ENCODE results near the gene MGA. TPM values are rescaled to one million over a fixed set of nuclear protein-coding genes. Genes with fewer than 3 reads are reported as not detected.

Gene MGA
- total and polyA plus RNA-seq, 2 donors (not counting 3 experiments of a cell fraction or from before 2014, with no cell fraction given): 4.1 to 36.5 TPM

DNA sequence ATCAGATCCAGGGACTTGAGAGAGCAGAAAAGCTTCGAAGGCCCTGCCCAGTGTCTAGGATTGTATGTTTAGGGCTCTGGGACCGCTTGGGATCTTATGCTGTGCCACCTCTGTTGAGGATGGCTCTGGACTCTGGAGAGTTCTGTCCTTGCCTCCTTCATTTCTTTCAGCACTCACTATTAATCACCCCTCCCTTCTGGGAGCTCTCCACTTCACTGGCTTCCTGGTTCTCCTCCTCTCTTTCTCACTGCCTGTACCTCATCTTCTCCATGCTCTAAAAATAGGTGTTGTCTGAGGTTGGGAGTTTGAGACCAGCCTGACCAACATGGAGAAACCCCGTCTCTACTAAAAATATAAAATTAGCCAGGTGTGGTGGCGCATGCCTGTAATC lies 131.3 kb downstream of the MGA start:
- TF ChIP-seq, protein P1, sequence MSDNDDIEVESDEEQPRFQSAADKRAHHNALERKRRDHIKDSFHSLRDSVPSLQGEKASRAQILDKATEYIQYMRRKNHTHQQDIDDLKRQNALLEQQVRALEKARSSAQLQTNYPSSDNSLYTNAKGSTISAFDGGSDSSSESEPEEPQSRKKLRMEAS (IDR thresholded peaks at IDR 0.05; ENCODE audit: insufficient read depth, insufficient read length): no peak
- TF ChIP-seq MYC (IDR thresholded peaks at IDR 0.05; ENCODE audit: low read depth, low read length): no peak
- no peak for TF ChIP-seq EZH2 (IDR thresholded peaks at IDR 0.05; ENCODE audit: borderline replicate concordance, low read depth, low read length, severe bottlenecking)
- no peak for TF ChIP-seq POLR2AphosphoS5 (IDR thresholded peaks at IDR 0.05; ENCODE audit: insufficient read depth, low read depth, low read length)
- no peak for TF ChIP-seq FOS (IDR thresholded peaks at IDR 0.05; ENCODE audit: borderline replicate concordance, insufficient read depth, low read length)
- TF ChIP-seq, protein P2, sequence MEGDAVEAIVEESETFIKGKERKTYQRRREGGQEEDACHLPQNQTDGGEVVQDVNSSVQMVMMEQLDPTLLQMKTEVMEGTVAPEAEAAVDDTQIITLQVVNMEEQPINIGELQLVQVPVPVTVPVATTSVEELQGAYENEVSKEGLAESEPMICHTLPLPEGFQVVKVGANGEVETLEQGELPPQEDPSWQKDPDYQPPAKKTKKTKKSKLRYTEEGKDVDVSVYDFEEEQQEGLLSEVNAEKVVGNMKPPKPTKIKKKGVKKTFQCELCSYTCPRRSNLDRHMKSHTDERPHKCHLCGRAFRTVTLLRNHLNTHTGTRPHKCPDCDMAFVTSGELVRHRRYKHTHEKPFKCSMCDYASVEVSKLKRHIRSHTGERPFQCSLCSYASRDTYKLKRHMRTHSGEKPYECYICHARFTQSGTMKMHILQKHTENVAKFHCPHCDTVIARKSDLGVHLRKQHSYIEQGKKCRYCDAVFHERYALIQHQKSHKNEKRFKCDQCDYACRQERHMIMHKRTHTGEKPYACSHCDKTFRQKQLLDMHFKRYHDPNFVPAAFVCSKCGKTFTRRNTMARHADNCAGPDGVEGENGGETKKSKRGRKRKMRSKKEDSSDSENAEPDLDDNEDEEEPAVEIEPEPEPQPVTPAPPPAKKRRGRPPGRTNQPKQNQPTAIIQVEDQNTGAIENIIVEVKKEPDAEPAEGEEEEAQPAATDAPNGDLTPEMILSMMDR (IDR thresholded peaks at IDR 0.05; ENCODE audit: extremely low read depth in 1 of 2, insufficient read depth in 1 of 2, low read depth in 1 of 2, low read length in 2 of 2): no peak
- no peak for TF ChIP-seq JUN (IDR thresholded peaks at IDR 0.05; ENCODE audit: borderline replicate concordance, insufficient read depth, insufficient read length, low read depth)
- no peak for FAIRE-seq

More for the DNA sequence above, 131.3 kb downstream of the MGA start:
- Histone ChIP-seq H3K4me2 (ENCODE audit: insufficient read depth, low read length) (peak overlapping the region; percentile 74), H3K36me3 (ENCODE audit: control insufficient read depth in 2 of 2, extremely low read depth in 1 of 2, insufficient read depth in 2 of 2, low read length in 2 of 2) (no peaks in the 10 kb centered on the region), H3K4me1 (ENCODE audit: control insufficient read depth, extremely low read depth, insufficient read depth, low read length) (peaks cover 59% of the 10 kb centered on the region), H4K20me1 (replicated peaks; ENCODE audit: control insufficient read depth, extremely low read depth, insufficient read depth, low read length) (no peaks in the 10 kb centered on the region), H3K79me2 (ENCODE audit: control insufficient read depth, insufficient read depth, low read length) (peaks cover 63% of the 10 kb centered on the region), H3K27ac (ENCODE audit: insufficient read depth, low read depth, low read length) (peak overlapping the region; percentile 93), H3K9me3 (replicated peaks; ENCODE audit: control insufficient read depth, insufficient read depth, low read length) (no peaks in the 10 kb centered on the region), H3K9me1 (replicated peaks; ENCODE audit: control insufficient read depth, extremely low read depth, insufficient read depth, low read length) (no peaks in the 10 kb centered on the region), H3K27me3 (ENCODE audit: control insufficient read depth in 2 of 2, insufficient read depth in 2 of 2, low read length in 2 of 2) (no peaks in the 10 kb centered on the region), H2AFZ (ENCODE audit: low read depth, low read length) (no peak overlapping the region), H3K9ac (replicated peaks; ENCODE audit: extremely low read depth, insufficient read depth, low read length) (peak overlapping the region; percentile 68), H3K4me3 (replicated peaks in 1 of 3; ENCODE audit: insufficient read depth in 1 of 3, low read depth in 1 of 3, low read length in 3 of 3) (no peak overlapping the region)
- ChIA-PET CTCF (interaction anchor here (0.6 to 10.8 kb wide), 4 partner anchors 10 to 19 kb away, joined by 3 to 219 read pairs (median 4); partner anchors contain the start of gene MAPKBP1), POLR2A (interaction anchor here (1.1 to 1.4 kb wide), 2 partner anchors 14 to 19 kb away, joined by 3 to 9 read pairs; no protein-coding TSS in a partner anchor)
- no peak for DNase-seq (ENCODE audit: low read depth, low spot score)
- intact Hi-C loops (cut with micrococcal nuclease) (loop anchor here (1.0 kb wide), 2 partner anchors 17 to 20 kb away; partner anchors contain the start of gene MAPKBP1), dilution Hi-C loops (cut with MboI; ENCODE audit: extremely low pct_ligation_motif_present, low sequenced_read_pairs) (no loop called here)
- TSS peak; percentile 43 for BruUV-seq (replicated peaks)

Measured in endothelial cell of umbilical vein (primary cell).